ENCODE results near the gene KRT1. TPM values are rescaled to one million over a fixed set of nuclear protein-coding genes. Genes with fewer than 3 reads are reported as not detected.
A peak's percentile ranks its signal among the peaks of the same experiment; 100 is the strongest.

The KRT1 gene
- total and polyA plus RNA-seq, 10 donors, result 0.05 to 2.4 (median 0.67) TPM; not detected in 4

- TF ChIP-seq POLR2AphosphoS5 (IDR thresholded peaks at IDR 0.05) (no peak), POLR2A (IDR thresholded peaks at IDR 0.05) (no peak)
- TF ChIP-seq, protein P1, sequence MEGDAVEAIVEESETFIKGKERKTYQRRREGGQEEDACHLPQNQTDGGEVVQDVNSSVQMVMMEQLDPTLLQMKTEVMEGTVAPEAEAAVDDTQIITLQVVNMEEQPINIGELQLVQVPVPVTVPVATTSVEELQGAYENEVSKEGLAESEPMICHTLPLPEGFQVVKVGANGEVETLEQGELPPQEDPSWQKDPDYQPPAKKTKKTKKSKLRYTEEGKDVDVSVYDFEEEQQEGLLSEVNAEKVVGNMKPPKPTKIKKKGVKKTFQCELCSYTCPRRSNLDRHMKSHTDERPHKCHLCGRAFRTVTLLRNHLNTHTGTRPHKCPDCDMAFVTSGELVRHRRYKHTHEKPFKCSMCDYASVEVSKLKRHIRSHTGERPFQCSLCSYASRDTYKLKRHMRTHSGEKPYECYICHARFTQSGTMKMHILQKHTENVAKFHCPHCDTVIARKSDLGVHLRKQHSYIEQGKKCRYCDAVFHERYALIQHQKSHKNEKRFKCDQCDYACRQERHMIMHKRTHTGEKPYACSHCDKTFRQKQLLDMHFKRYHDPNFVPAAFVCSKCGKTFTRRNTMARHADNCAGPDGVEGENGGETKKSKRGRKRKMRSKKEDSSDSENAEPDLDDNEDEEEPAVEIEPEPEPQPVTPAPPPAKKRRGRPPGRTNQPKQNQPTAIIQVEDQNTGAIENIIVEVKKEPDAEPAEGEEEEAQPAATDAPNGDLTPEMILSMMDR (IDR thresholded peaks at IDR 0.05 in 8 of 11, conservative IDR thresholded peaks at IDR 0.05 in 3 of 11), result no peak
- Histone ChIP-seq H3K36me3 (no peaks in the 10 kb centered on the region), H3K27me3 (replicated peaks in 1 of 7) (peaks cover 0 to 6% (median 0%) of the 10 kb centered on the region in 7 donors), H3K4me3 (no peak overlapping the region), H3K4me1 (peaks cover 0 to 13% (median 0%) of the 10 kb centered on the region in 6 donors), H3K9me3 (peaks cover 0 to 8% (median 0%) of the 10 kb centered on the region in 8 donors), H3K27ac (no peak overlapping the region)
- WGBS, 5 donors, result 63 to 77% (median 67%) methylated on average over 6 of the region's 6 CpGs
- no peak for DNase-seq
- intact Hi-C loops (cut with DNase I; ENCODE audit: low total_unique reads), result no loop called here
Observed at GRCh38 chr12:52649066-52649465, 31.1 kb downstream of the KRT1 start.

DNA sequence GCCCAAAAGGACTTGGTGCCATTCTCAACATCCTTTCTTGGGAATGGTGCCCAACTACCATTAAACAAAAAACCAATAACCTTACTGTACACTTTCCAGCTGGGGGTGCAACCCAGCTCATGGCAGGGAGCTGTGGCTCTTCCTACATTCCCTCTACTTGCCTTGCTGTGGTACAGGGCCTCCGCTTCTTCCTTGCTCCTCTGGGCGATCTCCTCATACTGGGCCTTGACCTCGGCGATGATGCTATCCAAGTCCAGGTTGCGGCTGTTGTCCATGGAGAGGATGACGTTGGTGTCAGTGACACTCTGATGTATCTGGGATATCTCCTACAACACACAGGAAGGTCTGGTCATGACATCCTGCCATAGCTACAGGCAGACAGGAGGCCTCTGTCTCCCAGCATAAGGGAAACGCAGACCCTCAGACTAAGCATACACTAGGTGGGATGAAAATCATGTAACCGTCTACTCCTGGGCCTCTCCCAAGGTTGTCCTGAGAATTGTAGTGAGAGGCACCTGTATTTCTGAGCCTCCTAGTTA lies 32.1 kb downstream of the KRT1 start:
- peaks cover 0 to 13% (median 0%) of the 10 kb centered on the region in 6 donors for H3K4me1 ChIP-seq
- peaks cover 0 to 8% (median 0%) of the 10 kb centered on the region in 8 donors for H3K9me3 ChIP-seq
- intact Hi-C loops (cut with DNase I; ENCODE audit: low total_unique reads), result no loop called here
- WGBS, 5 donors, result 87 to 96% (median 91%) methylated on average over 8 of the region's 8 CpGs
- no peaks in the 10 kb centered on the region for H3K36me3 ChIP-seq
- DNase-seq, result no peak
- peaks cover 0 to 6% (median 0%) of the 10 kb centered on the region in 7 donors for H3K27me3 ChIP-seq (replicated peaks in 1 of 7)
- no peak overlapping the region for H3K4me3 ChIP-seq
- H3K27ac ChIP-seq, result no peak overlapping the region
- TF ChIP-seq POLR2A (IDR thresholded peaks at IDR 0.05), result no peak
- no peak for TF ChIP-seq POLR2AphosphoS5 (IDR thresholded peaks at IDR 0.05)
- TF ChIP-seq, protein P1 (IDR thresholded peaks at IDR 0.05 in 8 of 11, conservative IDR thresholded peaks at IDR 0.05 in 3 of 11), result no peak

DNA sequence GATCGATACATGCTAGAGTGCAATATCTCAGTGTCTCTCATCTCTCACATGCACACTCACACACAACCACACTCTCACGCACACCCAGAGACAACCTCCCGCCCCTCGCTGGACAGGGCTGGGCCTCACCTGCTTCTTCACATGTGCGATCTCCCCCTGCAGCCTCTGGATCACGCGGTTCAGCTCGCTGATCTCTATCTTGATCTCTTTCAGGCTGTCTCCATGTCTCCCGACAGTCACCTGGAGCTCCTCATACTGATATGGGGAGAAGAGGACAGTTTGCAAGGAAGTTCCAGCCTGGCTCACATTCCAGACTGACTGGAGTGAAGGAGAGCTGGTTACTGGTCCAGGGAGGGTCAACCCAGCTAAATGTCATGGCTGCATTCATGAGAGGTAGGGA lies 32.6 kb downstream of the KRT1 start:
- Histone ChIP-seq H3K36me3 (no peaks in the 10 kb centered on the region), H3K4me3 (no peak overlapping the region), H3K27me3 (replicated peaks in 1 of 7) (peaks cover 0 to 6% (median 0%) of the 10 kb centered on the region in 7 donors), H3K27ac (no peak overlapping the region), H3K9me3 (peaks cover 0 to 8% (median 0%) of the 10 kb centered on the region in 8 donors), H3K4me1 (peaks cover 0 to 13% (median 0%) of the 10 kb centered on the region in 6 donors)
- intact Hi-C loops (cut with DNase I; ENCODE audit: low total_unique reads), result no loop called here
- WGBS, 5 donors, result 90 to 95% (median 93%) methylated on average over 9 of the region's 9 CpGs
- no peak for DNase-seq
- TF ChIP-seq POLR2AphosphoS5 (IDR thresholded peaks at IDR 0.05), result no peak
- TF ChIP-seq, protein P1 (IDR thresholded peaks at IDR 0.05 in 8 of 11, conservative IDR thresholded peaks at IDR 0.05 in 3 of 11), result no peak
- no peak for TF ChIP-seq POLR2A (IDR thresholded peaks at IDR 0.05)

- TF ChIP-seq, protein P1 (IDR thresholded peaks at IDR 0.05 in 8 of 11, conservative IDR thresholded peaks at IDR 0.05 in 3 of 11), result no peak
- no peak for TF ChIP-seq POLR2AphosphoS5 (IDR thresholded peaks at IDR 0.05)
- peaks cover 0 to 6% (median 0%) of the 10 kb centered on the region in 7 donors for H3K27me3 ChIP-seq (replicated peaks in 1 of 7)
- H3K9me3 ChIP-seq, result no peaks in the 10 kb centered on the region
- H3K36me3 ChIP-seq, result no peaks in the 10 kb centered on the region
- H3K4me3 ChIP-seq, result no peak overlapping the region
- intact Hi-C loops (cut with DNase I; ENCODE audit: low total_unique reads), result no loop called here
- peaks cover 0 to 13% (median 0%) of the 10 kb centered on the region in 6 donors for H3K4me1 ChIP-seq
- DNase-seq, result no peak
- peak overlapping the region in 4 of 8 donors; percentile 60 to 85 (median 71) for H3K27ac ChIP-seq
- 85 to 93% (median 91%) methylated on average over 12 of the region's 12 CpGs for WGBS, 5 donors
Observed at GRCh38 chr12:52646613-52647012, 33.6 kb downstream of the KRT1 start.
